Right lobe of liver (tissue), 4 donors: ENCODE data around the gene MAP2.

Source experiments
- CTCF ChIP-seq, 4 donors: fragments of 200-600 bp in 3 of 4; fragments of 450-650 bp in 1 of 4; IDR thresholded peaks; one replicate each; pipeline versions ENCODE4 v1.5.1 to v1.8.0; 2016 to 2022; ENCODE audit warnings: antibody characterized with exemption in 4 of 4, mild to moderate bottlenecking in 2 of 4
- POLR2A ChIP-seq: fragments of 450-650 bp; IDR thresholded peaks from one replicate; pipeline ENCODE4 v1.6.1; 2017; ENCODE audit warnings: antibody characterized with exemption, mild to moderate bottlenecking
- donor health status: DM: no; HTN: no; CAD: no.
- donor health status: DM: no; HTN: no; CAD: no.
- donor health status: DM: no; HTN: yes; CAD: no.

GRCh38 chr2:209642146-209642820, 218.4 kb downstream of the MAP2 start:
- TF ChIP-seq CTCF (IDR thresholded peaks at IDR 0.05) (no peak), POLR2A (no peak)
